Bronchial epithelial cell (primary cell): ENCODE measurements around the gene GABRA4. TPM values are rescaled to one million over a fixed set of nuclear protein-coding genes. Genes with fewer than 3 reads are reported as not detected.

Experiments used
- DNase-seq: peaks from one replicate; pipeline ENCODE4 v3.0.0-alpha.2; 2010; ENCODE audit warnings: low read depth
- FAIRE-seq: peaks from 2 replicates; lab custom pipeline; 2011; peaks lifted over from hg19 to GRCh38; lab: Jason Lieb, UNC
- H3K27me3 ChIP-seq: 2 replicates; pipeline ENCODE4 v1.5.1; 2011; ENCODE audit warnings: low read length; ENCODE audit not compliant: control insufficient read depth, insufficient read depth
- H3K36me3 ChIP-seq: 2 replicates; pipeline ENCODE4 v1.5.1; 2011; ENCODE audit warnings: low read length; ENCODE audit not compliant: control insufficient read depth, insufficient read depth
- H3K4me3 ChIP-seq: 2 replicates; pipeline ENCODE4 v1.5.1; 2011; ENCODE audit warnings: mild to moderate bottlenecking, low read depth, low read length, control low read depth
- CTCF ChIP-seq: IDR thresholded peaks from 2 replicates; pipeline ENCODE4 v1.5.1; 2011; ENCODE audit warnings: mild to moderate bottlenecking, moderate library complexity, low read length, control low read depth, inconsistent platforms; ENCODE audit not compliant: insufficient read depth, severe bottlenecking
- total RNA-seq: library from RNA; depleted of rRNA; stranded (reverse); fragments of >200 nt; gene quantifications from 2 replicates; pipeline ENCODE4 v1.2.1, GENCODE V29; 2014

GABRA4 gene
- total RNA-seq, 1 donor from 2014 or later: not detected

DNA sequence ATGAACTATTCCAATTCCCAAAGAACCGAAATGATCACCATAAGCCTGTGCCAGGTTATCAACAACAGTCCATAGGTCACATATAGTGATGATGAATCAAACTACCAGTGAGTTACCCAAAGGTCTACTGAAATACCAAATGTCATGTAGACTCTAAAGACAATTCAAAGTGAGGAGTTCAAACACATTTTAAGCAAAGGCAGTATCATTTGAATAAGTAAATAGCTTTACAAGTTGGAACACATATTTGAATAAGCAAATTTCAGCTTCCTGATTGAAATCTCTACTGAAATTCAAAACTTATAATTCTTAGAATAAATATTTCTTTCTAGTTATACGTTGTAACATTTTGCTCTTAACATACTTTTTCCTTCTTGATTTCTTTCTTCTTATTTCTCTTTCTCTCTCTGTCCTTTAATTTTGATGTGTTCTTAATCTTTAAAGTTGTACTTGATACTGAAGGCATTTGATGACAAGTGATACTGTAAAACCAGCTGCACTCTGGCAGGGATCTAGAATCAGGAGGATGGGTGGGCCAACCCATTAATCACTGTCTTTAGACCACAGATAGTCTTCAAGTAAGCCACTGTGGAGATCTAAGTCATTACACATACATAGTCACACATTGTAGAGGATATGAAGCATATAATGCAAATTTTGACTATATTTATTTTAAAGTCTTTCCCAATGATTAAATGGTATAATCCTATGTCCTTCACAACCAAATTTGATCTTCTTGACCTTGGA, 34.5 kb downstream of the GABRA4 start:
- H3K36me3 ChIP-seq: no peaks in the 10 kb centered on the region
- FAIRE-seq (no peak), DNase-seq (no peak)
- no peak for TF ChIP-seq CTCF
- H3K27me3 ChIP-seq: no peaks in the 10 kb centered on the region
- H3K4me3 ChIP-seq: no peak overlapping the region

GRCh38 chr4:46956451-46956850, 36.9 kb downstream of the GABRA4 start:
- no peak for TF ChIP-seq CTCF
- Histone ChIP-seq H3K36me3 (no peaks in the 10 kb centered on the region), H3K4me3 (no peak overlapping the region), H3K27me3 (no peaks in the 10 kb centered on the region)
- FAIRE-seq: no peak
- DNase-seq: no peak

GRCh38 chr4:46955601-46956000, 37.8 kb downstream of the GABRA4 start:
- DNase-seq (no peak), FAIRE-seq (no peak)
- no peak for TF ChIP-seq CTCF

GRCh38 chr4:46954643-46955042, 38.7 kb downstream of the GABRA4 start:
- Histone ChIP-seq H3K36me3 (no peaks in the 10 kb centered on the region), H3K4me3 (no peak overlapping the region), H3K27me3 (no peaks in the 10 kb centered on the region)
- DNase-seq: no peak
- no peak for TF ChIP-seq CTCF
- no peak for FAIRE-seq

More at GRCh38 chr4:46955601-46956000, 37.8 kb downstream of the GABRA4 start:
- Histone ChIP-seq H3K36me3 (no peaks in the 10 kb centered on the region), H3K27me3 (no peaks in the 10 kb centered on the region), H3K4me3 (no peak overlapping the region)

- no peaks in the 10 kb centered on the region for H3K36me3 ChIP-seq
- no peak for FAIRE-seq
- H3K4me3 ChIP-seq: no peak overlapping the region
- TF ChIP-seq CTCF: no peak
- DNase-seq: no peak
- H3K27me3 ChIP-seq: no peaks in the 10 kb centered on the region
These were observed 39.8 kb downstream of the GABRA4 start for GRCh38 chr4:46953564-46953963.

- Histone ChIP-seq H3K4me3 (no peak overlapping the region), H3K36me3 (no peaks in the 10 kb centered on the region), H3K27me3 (no peaks in the 10 kb centered on the region)
- TF ChIP-seq CTCF: no peak
- DNase-seq: no peak
- no peak for FAIRE-seq
These were observed 40.9 kb downstream of the GABRA4 start for GRCh38 chr4:46952451-46952850.
